Right lobe of liver (tissue), 4 donors: ENCODE data around the gene PITPNB.

Experiments used
- POLR2A ChIP-seq: fragments of 450-650 bp; IDR thresholded peaks from one replicate; pipeline ENCODE4 v1.6.1; 2017; ENCODE audit warnings: antibody characterized with exemption, mild to moderate bottlenecking
- TF ChIP-seq, protein P1 (sequence below), 4 donors: fragments of 200-600 bp in 3 of 4; fragments of 450-650 bp in 1 of 4; IDR thresholded peaks; one replicate each; pipeline versions ENCODE4 v1.5.1 to v1.8.0; 2016 to 2022; ENCODE audit warnings: antibody characterized with exemption in 4 of 4, mild to moderate bottlenecking in 2 of 4
- donor health status: DM: no; HTN: no; CAD: no.
- donor health status: DM: no; HTN: no; CAD: no.
- donor health status: DM: no; HTN: yes; CAD: no.

DNA sequence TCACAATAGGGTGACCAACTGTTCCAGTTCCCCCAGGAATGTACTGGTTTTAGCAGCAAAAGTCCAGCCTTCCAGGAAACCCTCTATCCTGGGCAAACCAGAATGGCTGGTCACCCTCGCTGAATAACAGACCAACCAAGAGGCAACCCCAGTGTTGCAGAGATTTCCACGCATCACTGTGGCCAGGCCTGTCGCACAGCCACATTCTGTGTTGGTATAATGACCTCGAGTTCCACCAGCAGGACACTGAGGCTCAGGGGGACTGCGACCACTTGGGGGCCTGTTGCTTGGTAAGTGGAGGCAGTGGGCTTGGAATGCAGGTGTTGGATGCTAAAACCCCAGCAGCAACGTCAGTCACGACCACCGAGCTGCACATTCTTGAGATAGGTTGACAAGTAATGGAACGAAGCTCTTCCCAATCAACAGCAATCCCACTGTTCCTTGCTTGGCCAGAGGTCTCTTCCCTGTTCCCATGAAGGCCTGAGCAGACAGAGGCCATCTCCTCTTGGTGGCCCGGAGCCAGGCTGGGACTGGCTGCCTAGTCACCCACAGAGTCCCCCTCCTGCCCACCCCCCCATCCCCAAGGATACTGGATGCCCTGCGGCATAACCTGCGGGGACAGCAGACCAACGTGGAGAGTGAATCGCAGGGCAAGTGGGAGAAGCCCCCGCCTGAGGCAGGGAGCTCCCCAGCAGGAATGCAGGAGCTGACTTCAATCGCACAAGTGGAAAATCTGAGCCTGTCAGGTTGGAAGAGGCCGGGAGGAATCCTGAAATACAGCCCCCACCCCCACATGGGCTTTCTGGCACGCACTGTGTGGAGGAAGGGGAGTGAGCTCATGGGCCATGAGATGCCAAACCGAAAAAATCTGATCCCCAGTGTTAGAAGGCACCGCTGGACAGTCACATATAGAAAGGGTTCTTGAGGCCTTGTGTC, 74.1 kb downstream of the PITPNB start:
- TF ChIP-seq, protein P1, sequence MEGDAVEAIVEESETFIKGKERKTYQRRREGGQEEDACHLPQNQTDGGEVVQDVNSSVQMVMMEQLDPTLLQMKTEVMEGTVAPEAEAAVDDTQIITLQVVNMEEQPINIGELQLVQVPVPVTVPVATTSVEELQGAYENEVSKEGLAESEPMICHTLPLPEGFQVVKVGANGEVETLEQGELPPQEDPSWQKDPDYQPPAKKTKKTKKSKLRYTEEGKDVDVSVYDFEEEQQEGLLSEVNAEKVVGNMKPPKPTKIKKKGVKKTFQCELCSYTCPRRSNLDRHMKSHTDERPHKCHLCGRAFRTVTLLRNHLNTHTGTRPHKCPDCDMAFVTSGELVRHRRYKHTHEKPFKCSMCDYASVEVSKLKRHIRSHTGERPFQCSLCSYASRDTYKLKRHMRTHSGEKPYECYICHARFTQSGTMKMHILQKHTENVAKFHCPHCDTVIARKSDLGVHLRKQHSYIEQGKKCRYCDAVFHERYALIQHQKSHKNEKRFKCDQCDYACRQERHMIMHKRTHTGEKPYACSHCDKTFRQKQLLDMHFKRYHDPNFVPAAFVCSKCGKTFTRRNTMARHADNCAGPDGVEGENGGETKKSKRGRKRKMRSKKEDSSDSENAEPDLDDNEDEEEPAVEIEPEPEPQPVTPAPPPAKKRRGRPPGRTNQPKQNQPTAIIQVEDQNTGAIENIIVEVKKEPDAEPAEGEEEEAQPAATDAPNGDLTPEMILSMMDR (IDR thresholded peaks at IDR 0.05) = no peak
- no peak for TF ChIP-seq POLR2A
